Gastrocnemius medialis (tissue), 4 donors: Measurements from ENCODE around the gene ATF7. TPM values are rescaled to one million over a fixed set of nuclear protein-coding genes. Genes with fewer than 3 reads are reported as not detected.

ENCODE experiments used
- ATAC-seq, 2 donors: fragments of 150-250 bp; one replicate each; pipeline ENCODE4 v1.9.1; 2016
- DNase-seq, 2 donors: peaks; one replicate each; pipeline ENCODE4 v3.0.0-alpha.2; 2019
- H3K27ac ChIP-seq, 4 donors: fragments of 200-600 bp; sonication (generic); 1 replicate in 1 of 4; 2 replicates in 3 of 4; pipeline ENCODE4 v1.5.1; 2016 to 2018; ENCODE audit warnings: mild to moderate bottlenecking in 2 of 4, moderate library complexity in 1 of 4
- H3K27me3 ChIP-seq, 3 donors: fragments of 200-600 bp; sonication (generic) in 2 of 3; 1 replicate in 1 of 3; 2 replicates in 2 of 3; pipeline versions ENCODE4 v1.5.1 to v1.6.0; 2016 to 2019; ENCODE audit warnings: mild to moderate bottlenecking in 1 of 3, moderate library complexity in 1 of 3
- H3K36me3 ChIP-seq, 2 donors: fragments of 200-600 bp; sonication (generic) in 1 of 2; one replicate each; pipeline ENCODE4 v1.5.1; 2017 to 2018
- H3K4me1 ChIP-seq, 2 donors: fragments of 200-600 bp; sonication (generic) in 1 of 2; one replicate each; pipeline ENCODE4 v1.5.1; 2016 to 2017; ENCODE audit warnings: mild to moderate bottlenecking in 2 of 2
- H3K4me3 ChIP-seq, 4 donors: fragments of 200-600 bp; sonication (generic) in 3 of 4; 1 replicate in 1 of 4; 2 replicates in 3 of 4; pipeline ENCODE4 v1.5.1; 2016 to 2019; ENCODE audit warnings: mild to moderate bottlenecking in 2 of 4
- H3K9me3 ChIP-seq, 3 donors: fragments of 200-600 bp; sonication (generic) in 2 of 3; 1 replicate in 1 of 3; 2 replicates in 2 of 3; pipeline ENCODE4 v1.5.1; 2016 to 2019
- CTCF ChIP-seq, 5 experiments: fragments of 450-650 bp in 3 of 5; fragments of 200-600 bp in 2 of 5; sonication (generic) in 2 of 5; IDR thresholded peaks in 4 of 5; conservative IDR thresholded peaks in 1 of 5; 1 replicate in 4 of 5; 2 replicates in 1 of 5; pipeline ENCODE4 v1.5.1; 2016 to 2019; ENCODE audit warnings: antibody characterized with exemption in 5 of 5, mild to moderate bottlenecking in 3 of 5, moderate library complexity in 3 of 5
- POLR2A ChIP-seq, 2 donors: fragments of 450-650 bp; IDR thresholded peaks; one replicate each; pipeline ENCODE4 v1.6.1; 2017; ENCODE audit warnings: antibody characterized with exemption in 2 of 2, mild to moderate bottlenecking in 2 of 2, moderate library complexity in 2 of 2
- in situ Hi-C, 4 donors: fragments of 200-750 bp; cut with MboI; loops; one replicate each; pipeline versions ENCODE4 v1.15.0 to v1.8.0; 2017; ENCODE audit warnings: low sequenced_read_pairs in 4 of 4
- intact Hi-C: fragments of 100-400 bp; cut with DNase I; formaldehyde crosslinking; loops from one replicate; pipeline ENCODE4 v1.15.1; 2023; ENCODE audit warnings: low total_unique reads
- total RNA-seq, 4 donors: library from RNA; depleted of rRNA; stranded (reverse); fragments of >200 nt; gene quantifications; one replicate each; pipeline versions ENCODE4 v1.1.0 to v1.2.3, GENCODE V29; 2016

The ATF7 gene
- total RNA-seq, 4 donors from 2014 or later, result 21.9 to 47.9 (median 26.3) TPM

- H3K27me3 ChIP-seq, result no peaks in the 10 kb centered on the region
- intact Hi-C loops (loop anchor here (1.0 to 5.0 kb wide), 4 partner anchors 59 to 283 kb away; partner anchors contain the start of genes PRR13 and SP1), in situ Hi-C loops (loop anchor here in 2 of 4 donors (10.0 kb wide), 2 partner anchors 55 to 175 kb away; partner anchors contain the start of genes AAAS (in 1 of the 2) and PRR13 (in 1 of the 2))
- no peaks in the 10 kb centered on the region for H3K9me3 ChIP-seq
- ATAC-seq, result peak; percentile 14
- DNase-seq, result peak; percentile 55 to 67
- TF ChIP-seq CTCF (IDR thresholded peaks at IDR 0.05 in 4 of 5, conservative IDR thresholded peaks at IDR 0.05 in 1 of 5), result no peak
- peak; percentile 86 to 93 for TF ChIP-seq POLR2A (IDR thresholded peaks at IDR 0.05)
- H3K27ac ChIP-seq, result peak overlapping the region; percentile 90 to 97 (median 92)
- peak overlapping the region; percentile 73 to 84 (median 82) for H3K4me3 ChIP-seq
- peaks cover 23 to 24% of the 10 kb centered on the region in 2 donors for H3K4me1 ChIP-seq
- H3K36me3 ChIP-seq, result no peaks in the 10 kb centered on the region
These were observed 125.9 kb downstream of the ATF7 start for GRCh38 chr12:53500142-53500775.

GRCh38 chr12:53499266-53500141, 126.7 kb downstream of the ATF7 start, which contains the start of gene MAP3K12:
MAP3K12 (minus strand) TSS chr12:53499458; CDS start chr12:53487391, 12,067 bp downstream.
- TF ChIP-seq POLR2A (IDR thresholded peaks at IDR 0.05) (no peak), CTCF (IDR thresholded peaks at IDR 0.05 in 4 of 5, conservative IDR thresholded peaks at IDR 0.05 in 1 of 5) (no peak)
- Histone ChIP-seq H3K27me3 (no peaks in the 10 kb centered on the region), H3K27ac (peak within 1 kb of the TSS; percentile 90 to 97 (median 92)), H3K36me3 (no peaks in the 10 kb centered on the region), H3K9me3 (no peaks in the 10 kb centered on the region), H3K4me3 (peak within 1 kb of the TSS; percentile 73 to 84 (median 82)), H3K4me1 (peaks cover 17 to 24% of the 10 kb centered on the region in 2 donors)
- DNase-seq (peak; percentile 44 to 56), ATAC-seq (no peak)
- in situ Hi-C loops (loop anchor here in 2 of 4 donors (10.0 kb wide), 2 partner anchors 55 to 175 kb away; partner anchors contain the start of genes AAAS (in 1 of the 2) and PRR13 (in 1 of the 2)), intact Hi-C loops (loop anchor here (1.0 to 5.0 kb wide), 5 partner anchors 58 to 513 kb away; partner anchors contain the start of genes PRR13 and SP1)

GRCh38 chr12:53498235-53498630, 127.9 kb downstream of the ATF7 start:
- peaks cover 22 to 29% of the 10 kb centered on the region in 2 donors for H3K4me1 ChIP-seq
- no peak for ATAC-seq
- H3K27me3 ChIP-seq, result no peaks in the 10 kb centered on the region
- H3K36me3 ChIP-seq, result no peaks in the 10 kb centered on the region
- peak overlapping the region in 2 of 4 donors; percentile 32 to 35 for H3K27ac ChIP-seq
- no peak for DNase-seq
- intact Hi-C loops (loop anchor here (5.0 kb wide), 1 partner anchor 514 kb away; no protein-coding TSS in a partner anchor), in situ Hi-C loops (no loop called here)
- no peak for TF ChIP-seq CTCF (IDR thresholded peaks at IDR 0.05 in 4 of 5, conservative IDR thresholded peaks at IDR 0.05 in 1 of 5)
- TF ChIP-seq POLR2A (IDR thresholded peaks at IDR 0.05), result no peak
- no peaks in the 10 kb centered on the region for H3K9me3 ChIP-seq
- no peak overlapping the region for H3K4me3 ChIP-seq

- no peak for DNase-seq
- ATAC-seq, result no peak
- in situ Hi-C loops (no loop called here), intact Hi-C loops (loop anchor here (5.0 kb wide), 1 partner anchor 515 kb away; no protein-coding TSS in a partner anchor)
- no peak overlapping the region for H3K4me3 ChIP-seq
- no peak overlapping the region for H3K27ac ChIP-seq
- H3K36me3 ChIP-seq, result no peaks in the 10 kb centered on the region
- H3K27me3 ChIP-seq, result no peaks in the 10 kb centered on the region
- no peak for TF ChIP-seq CTCF (IDR thresholded peaks at IDR 0.05 in 4 of 5, conservative IDR thresholded peaks at IDR 0.05 in 1 of 5)
- TF ChIP-seq POLR2A (IDR thresholded peaks at IDR 0.05), result no peak
- peaks cover 21 to 33% of the 10 kb centered on the region in 2 donors for H3K4me1 ChIP-seq
- H3K9me3 ChIP-seq, result no peaks in the 10 kb centered on the region
These were observed 128.7 kb downstream of the ATF7 start for GRCh38 chr12:53497461-53497860.
